Stimulated activated naive CD8-positive, alpha-beta T cell treated with anti-CD3 and anti-CD28 coated beads, Interleukin-15, amount 100 ng/mL, for 72 hours (primary cell): Measurements from ENCODE around the gene ERBB4.
"Not testable (repeated sequence)": the region's sequence is repeated elsewhere in the genome, so short reads cannot be mapped to it uniquely, and the experiment has no call there.

ENCODE experiments used
- ATAC-seq: fragments of 150-1000 bp; cut with Tn5 transposase; 2 replicates; pipeline ENCODE4 v1.10.0; 2021; ENCODE audit warnings: mild to moderate bottlenecking, moderate library complexity
- DNase-seq, 2 donors: peaks; one replicate each; pipeline ENCODE4 v3.0.0; 2021 to 2022
- H3K27ac Mint-ChIP-seq, 2 donors: one replicate each; pipeline ENCODE4 v1.8.0; 2022; ENCODE audit warnings: mild to moderate bottlenecking in 2 of 2, mixed read lengths in 2 of 2, moderate library complexity in 2 of 2
- H3K27me3 Mint-ChIP-seq: one replicate; pipeline ENCODE4 v1.8.0; 2022; ENCODE audit warnings: mixed read lengths
- H3K4me1 Mint-ChIP-seq: one replicate; pipeline ENCODE4 v1.8.0; 2022; ENCODE audit warnings: mild to moderate bottlenecking, mixed read lengths
- H3K4me3 Mint-ChIP-seq, 2 donors: one replicate each; pipeline ENCODE4 v1.8.0; 2022; ENCODE audit warnings: mild to moderate bottlenecking in 2 of 2, mixed read lengths in 2 of 2, moderate library complexity in 1 of 2
- H3K9me3 Mint-ChIP-seq, 2 donors: one replicate each; pipeline ENCODE4 v1.8.0; 2022; ENCODE audit warnings: mixed read lengths in 2 of 2

ERBB4 gene

DNA sequence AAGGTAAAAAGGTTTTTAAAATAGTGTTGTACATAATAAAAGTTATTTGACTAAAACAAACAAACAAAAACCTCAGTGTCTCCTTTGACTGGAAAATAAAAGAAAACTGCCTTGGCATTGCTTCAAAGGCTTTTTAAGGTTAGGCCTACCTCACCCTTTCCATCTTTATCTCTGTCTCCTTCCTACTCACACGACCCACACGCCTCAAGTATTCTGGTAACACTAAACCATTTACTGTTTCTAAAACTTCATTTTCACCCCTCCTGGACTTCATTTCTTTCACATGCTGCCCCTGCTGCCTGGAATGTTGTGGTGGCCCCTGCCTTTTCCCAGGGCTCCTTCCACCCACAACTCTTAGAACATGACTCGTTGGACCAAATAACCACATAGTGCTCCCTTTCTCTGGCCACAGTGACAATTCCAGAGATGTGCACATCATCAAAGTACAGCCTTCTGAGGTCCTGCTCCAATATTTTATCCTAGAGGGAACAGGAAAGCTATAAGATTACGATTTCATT lies 54.0 kb downstream of the ERBB4 start:
- no peaks in the 10 kb centered on the region for H3K9me3 Mint-ChIP-seq
- H3K27ac Mint-ChIP-seq = no peak overlapping the region
- no peak overlapping the region for H3K4me3 Mint-ChIP-seq
- DNase-seq (no peak), ATAC-seq (no peak)
- H3K4me1 Mint-ChIP-seq = no peaks in the 10 kb centered on the region
- H3K27me3 Mint-ChIP-seq = no peaks in the 10 kb centered on the region

DNA sequence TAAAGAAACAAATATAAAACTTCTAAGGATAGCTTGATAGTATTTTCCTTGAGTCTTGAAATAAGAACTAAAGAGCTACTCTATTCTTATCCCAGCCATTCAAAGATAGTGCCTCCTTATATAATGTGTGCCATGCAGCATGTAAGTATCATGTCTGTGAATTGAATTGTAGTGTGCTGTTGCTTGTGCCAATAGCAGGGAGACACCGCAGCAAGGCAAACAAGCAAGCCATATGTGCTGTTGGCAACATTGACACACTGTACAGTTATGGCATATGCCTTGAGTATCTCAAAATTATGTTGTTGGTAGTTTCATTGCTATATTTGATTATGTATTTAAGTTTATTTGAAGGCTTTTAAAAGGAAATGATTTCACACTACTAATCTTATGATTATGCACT lies 58.2 kb downstream of the ERBB4 start:
- H3K27me3 Mint-ChIP-seq = no peaks in the 10 kb centered on the region
- H3K27ac Mint-ChIP-seq = no peak overlapping the region
- H3K9me3 Mint-ChIP-seq = no peaks in the 10 kb centered on the region
- ATAC-seq (no peak), DNase-seq (no peak)
- no peak overlapping the region for H3K4me3 Mint-ChIP-seq
- H3K4me1 Mint-ChIP-seq = no peaks in the 10 kb centered on the region

DNA sequence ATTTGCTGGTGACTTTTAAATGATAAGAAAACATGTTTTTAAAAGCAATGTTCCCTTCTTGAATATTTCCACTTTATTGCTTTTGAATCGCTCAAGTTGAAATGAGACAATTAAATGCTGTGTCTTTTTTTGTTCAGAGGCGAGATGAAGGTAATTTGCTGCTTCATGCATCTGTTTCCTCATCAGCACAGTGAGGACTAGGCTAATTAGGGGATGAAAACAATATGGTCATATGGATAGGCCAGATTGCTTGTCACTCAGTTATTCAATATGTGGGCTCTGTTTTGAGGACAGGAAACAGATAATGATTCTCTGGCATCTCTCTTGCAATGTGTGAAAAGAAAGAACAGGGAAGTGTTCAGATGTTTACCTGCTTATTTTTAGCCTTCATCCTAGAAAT lies 61.0 kb downstream of the ERBB4 start:
- Mint-ChIP-seq H3K4me3 (no peak overlapping the region), H3K9me3 (peaks cover 0 to 4% of the 10 kb centered on the region in 2 donors), H3K4me1 (no peaks in the 10 kb centered on the region), H3K27me3 (no peaks in the 10 kb centered on the region), H3K27ac (no peak overlapping the region)
- ATAC-seq (no peak), DNase-seq (no peak)

DNA sequence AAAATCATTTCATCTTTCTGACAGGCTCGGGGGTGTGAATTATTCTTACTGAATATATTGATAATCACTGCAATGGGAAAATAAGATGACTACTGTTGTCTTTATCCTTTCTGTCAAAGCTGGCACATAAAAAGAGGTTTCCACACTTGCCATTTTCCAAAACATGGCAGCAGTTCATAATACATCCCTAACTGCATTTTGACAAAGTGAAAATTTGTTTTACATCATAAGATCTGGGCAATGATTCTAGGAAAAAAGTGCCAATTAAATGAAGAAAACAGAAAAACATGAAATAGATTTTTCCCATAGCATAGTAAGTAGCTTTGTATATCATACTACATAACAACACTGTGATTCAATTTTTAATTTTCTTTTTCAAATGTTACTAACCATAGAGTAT lies 65.4 kb downstream of the ERBB4 start:
- H3K4me1 Mint-ChIP-seq = no peaks in the 10 kb centered on the region
- no peak overlapping the region for H3K27ac Mint-ChIP-seq
- DNase-seq (no peak), ATAC-seq (no peak)
- no peak overlapping the region for H3K4me3 Mint-ChIP-seq
- peaks cover 0 to 4% of the 10 kb centered on the region in 2 donors for H3K9me3 Mint-ChIP-seq
- no peaks in the 10 kb centered on the region for H3K27me3 Mint-ChIP-seq

DNA sequence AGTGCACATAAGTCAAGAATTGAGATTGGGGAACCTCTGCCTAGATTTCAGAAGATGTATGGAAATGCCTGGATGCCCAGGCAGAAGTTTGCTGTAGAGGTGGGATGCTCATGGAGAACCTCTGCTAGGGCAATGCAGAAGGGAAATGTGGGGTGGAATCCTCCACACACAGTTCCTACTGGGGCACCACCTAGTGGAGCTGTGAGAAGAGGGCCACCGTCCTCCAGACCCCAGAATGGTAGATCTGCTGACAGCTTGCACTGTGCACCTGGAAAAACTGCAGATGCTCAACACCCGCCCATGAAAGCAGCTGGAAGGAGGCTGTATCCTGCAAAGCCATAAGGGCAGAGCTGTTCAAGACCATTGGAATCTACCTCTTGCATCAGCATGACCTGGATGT lies 71.1 kb downstream of the ERBB4 start:
- not testable (repeated sequence) for DNase-seq, H3K27ac Mint-ChIP-seq, H3K9me3 Mint-ChIP-seq, ATAC-seq, H3K4me3 Mint-ChIP-seq, H3K4me1 Mint-ChIP-seq, H3K27me3 Mint-ChIP-seq

DNA sequence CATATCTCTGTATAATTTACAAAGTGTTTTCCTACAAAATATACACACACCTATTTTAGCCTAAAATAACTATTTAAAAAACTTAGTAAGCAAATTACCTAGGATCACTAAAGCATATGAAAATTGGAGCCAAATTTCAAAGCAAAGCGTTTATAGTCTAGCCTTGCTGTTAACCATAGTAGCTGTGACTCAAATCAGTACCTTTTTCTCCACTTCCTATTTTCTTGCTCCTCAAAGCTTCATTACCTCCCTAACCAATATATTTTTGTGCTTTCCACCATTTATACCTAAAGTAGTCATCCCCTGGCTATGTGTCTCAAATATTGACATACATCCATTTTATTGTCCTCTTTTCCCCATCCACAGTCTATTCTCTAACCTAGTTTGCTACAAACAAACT lies 73.1 kb downstream of the ERBB4 start:
- H3K4me1 Mint-ChIP-seq = no peaks in the 10 kb centered on the region
- no peak overlapping the region for H3K4me3 Mint-ChIP-seq
- ATAC-seq (no peak), DNase-seq (no peak)
- H3K27me3 Mint-ChIP-seq = no peaks in the 10 kb centered on the region
- no peak overlapping the region for H3K27ac Mint-ChIP-seq
- H3K9me3 Mint-ChIP-seq = peaks cover 6 to 8% of the 10 kb centered on the region in 2 donors

DNA sequence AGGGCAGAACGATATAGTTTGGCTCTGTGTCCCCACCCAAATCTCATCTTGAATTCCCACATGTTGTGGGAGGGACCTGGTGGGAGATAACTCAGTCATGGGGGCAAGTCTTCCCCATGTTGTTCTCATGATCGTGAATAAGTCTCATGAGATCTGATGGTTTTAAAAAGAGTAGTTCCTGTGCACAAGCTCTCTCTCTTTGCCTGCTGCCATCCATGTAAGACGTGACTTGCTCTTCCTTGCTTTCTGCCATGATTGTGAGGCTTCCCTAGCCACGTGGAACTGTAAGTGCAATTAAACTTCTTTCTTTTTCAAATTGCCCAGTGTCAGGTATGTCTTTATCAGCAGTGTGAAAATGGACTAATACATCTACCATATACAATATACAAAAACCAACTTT lies 76.9 kb downstream of the ERBB4 start:
- ATAC-seq, DNase-seq, H3K27me3 Mint-ChIP-seq, H3K4me3 Mint-ChIP-seq, H3K4me1 Mint-ChIP-seq: not testable (repeated sequence)
- Mint-ChIP-seq H3K9me3 (peaks cover 8 to 15% of the 10 kb centered on the region in 2 donors), H3K27ac (peak overlapping the region in 1 of 2 donors; percentile 36)

DNA sequence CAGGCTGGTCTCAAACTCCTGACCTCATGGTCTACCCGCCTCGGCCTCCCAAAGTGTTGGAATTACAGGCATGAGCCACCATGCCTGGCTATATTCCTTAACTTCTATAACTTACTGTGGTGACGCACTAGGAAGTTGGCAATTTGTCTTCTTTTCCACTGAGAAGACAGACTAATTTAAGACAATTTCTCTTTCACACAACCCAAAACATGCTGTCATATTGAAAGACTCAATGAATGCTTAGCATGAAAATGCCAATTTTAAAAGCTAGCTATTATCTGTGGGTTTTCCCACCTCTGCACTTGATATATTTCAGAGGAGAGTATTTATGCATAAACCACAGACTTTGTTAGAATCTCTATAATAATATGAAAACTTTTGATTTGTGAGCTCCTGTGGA lies 84.5 kb downstream of the ERBB4 start:
- DNase-seq = no peak
- no peaks in the 10 kb centered on the region for H3K4me1 Mint-ChIP-seq
- no peak overlapping the region for H3K4me3 Mint-ChIP-seq
- ATAC-seq = no peak
- H3K9me3 Mint-ChIP-seq = peaks cover 0 to 5% of the 10 kb centered on the region in 2 donors
- H3K27me3 Mint-ChIP-seq = no peaks in the 10 kb centered on the region
- H3K27ac Mint-ChIP-seq = no peak overlapping the region

DNA sequence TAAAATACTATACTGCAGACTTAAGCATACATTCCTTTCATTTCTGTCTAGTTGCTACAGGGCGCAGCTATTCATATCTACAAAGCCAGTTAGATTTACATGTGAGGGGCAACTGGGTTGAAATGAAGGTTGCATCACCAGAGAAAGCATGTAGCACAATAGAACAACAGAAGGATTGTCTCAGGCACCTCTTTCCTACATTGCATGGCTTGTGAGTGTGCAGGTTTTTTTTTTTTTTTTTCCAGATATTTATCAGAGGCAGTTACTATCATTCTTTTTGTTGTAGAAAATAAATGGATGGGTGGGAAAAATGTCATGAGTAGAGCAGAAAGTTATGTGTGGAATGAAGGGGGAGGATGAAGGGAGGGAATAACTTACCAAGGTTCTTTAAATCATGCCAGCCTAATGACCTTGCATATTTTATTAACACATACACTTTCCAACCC lies 86.8 kb downstream of the ERBB4 start:
- H3K27me3 Mint-ChIP-seq = no peaks in the 10 kb centered on the region
- no peak overlapping the region for H3K27ac Mint-ChIP-seq
- H3K9me3 Mint-ChIP-seq = no peaks in the 10 kb centered on the region
- no peak for ATAC-seq
- DNase-seq = no peak
- H3K4me3 Mint-ChIP-seq = no peak overlapping the region
- no peaks in the 10 kb centered on the region for H3K4me1 Mint-ChIP-seq

DNA sequence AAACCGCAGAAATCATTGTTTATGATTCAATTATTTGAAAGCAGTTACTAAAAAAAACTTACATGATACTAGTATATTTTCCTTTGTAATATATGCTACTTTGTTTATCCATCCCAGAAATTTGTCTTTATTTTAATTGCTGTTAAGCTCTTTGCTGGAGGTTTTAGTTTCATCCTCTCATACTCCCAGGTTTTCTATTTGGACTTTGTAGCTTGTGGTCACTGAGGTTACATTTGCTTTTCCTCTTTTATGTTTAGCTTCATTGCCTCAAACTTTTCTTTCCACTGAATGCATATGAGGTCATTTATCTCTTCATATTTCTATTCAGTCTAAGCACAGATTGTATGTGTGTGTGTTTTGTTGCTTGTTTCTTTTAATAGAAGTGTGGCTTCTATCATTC lies 89.9 kb downstream of the ERBB4 start:
- Mint-ChIP-seq H3K27ac (no peak overlapping the region), H3K4me3 (no peak overlapping the region), H3K27me3 (no peaks in the 10 kb centered on the region), H3K4me1 (no peaks in the 10 kb centered on the region), H3K9me3 (no peaks in the 10 kb centered on the region)
- DNase-seq (no peak), ATAC-seq (no peak)

DNA sequence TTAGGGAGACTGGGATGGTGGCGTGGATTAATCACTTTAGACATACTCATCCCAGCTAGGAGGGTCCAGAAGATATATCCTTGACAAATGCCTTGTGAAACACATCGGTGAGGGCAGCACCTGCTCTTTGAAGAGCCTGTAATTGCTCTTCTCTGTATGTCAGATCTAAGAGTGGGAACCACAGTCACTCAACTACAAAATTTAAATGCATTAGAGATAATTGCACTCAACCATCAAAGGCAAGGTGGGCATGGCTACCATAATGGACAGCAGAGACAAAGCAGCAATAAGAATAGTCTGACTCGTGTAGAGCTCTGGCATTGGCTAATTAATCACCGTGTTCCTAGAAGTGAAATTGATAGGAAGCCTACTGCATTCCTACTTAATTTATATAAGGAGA lies 96.8 kb downstream of the ERBB4 start:
- Mint-ChIP-seq H3K9me3 (peaks cover 17 to 18% of the 10 kb centered on the region in 2 donors), H3K4me3 (no peak overlapping the region), H3K27me3 (no peaks in the 10 kb centered on the region), H3K27ac (no peak overlapping the region), H3K4me1 (no peaks in the 10 kb centered on the region)
- ATAC-seq (no peak), DNase-seq (no peak)

DNA sequence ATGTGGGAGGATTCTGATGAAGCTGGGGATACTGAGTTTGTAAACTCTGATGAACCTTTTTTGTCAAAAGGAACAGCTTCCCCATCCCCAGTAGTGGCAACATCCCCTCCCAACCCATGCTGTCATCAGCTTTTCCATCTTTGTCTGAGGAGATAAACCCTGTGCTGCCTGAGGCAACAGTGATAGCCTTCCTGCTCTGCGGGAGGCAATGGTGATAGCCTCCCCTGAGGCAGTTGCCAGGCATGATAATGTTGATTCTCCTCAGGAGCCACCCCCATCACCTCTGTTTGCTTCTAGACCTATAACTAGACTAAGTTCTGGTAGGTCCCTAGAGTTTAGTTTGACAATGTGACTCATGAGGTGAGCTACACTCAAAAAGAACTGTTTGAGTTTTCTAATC lies 97.5 kb downstream of the ERBB4 start:
- no peaks in the 10 kb centered on the region for H3K4me1 Mint-ChIP-seq
- ATAC-seq (no peak), DNase-seq (no peak)
- no peaks in the 10 kb centered on the region for H3K27me3 Mint-ChIP-seq
- H3K9me3 Mint-ChIP-seq = peaks cover 17 to 18% of the 10 kb centered on the region in 2 donors
- H3K4me3 Mint-ChIP-seq = no peak overlapping the region
- H3K27ac Mint-ChIP-seq = no peak overlapping the region

DNA sequence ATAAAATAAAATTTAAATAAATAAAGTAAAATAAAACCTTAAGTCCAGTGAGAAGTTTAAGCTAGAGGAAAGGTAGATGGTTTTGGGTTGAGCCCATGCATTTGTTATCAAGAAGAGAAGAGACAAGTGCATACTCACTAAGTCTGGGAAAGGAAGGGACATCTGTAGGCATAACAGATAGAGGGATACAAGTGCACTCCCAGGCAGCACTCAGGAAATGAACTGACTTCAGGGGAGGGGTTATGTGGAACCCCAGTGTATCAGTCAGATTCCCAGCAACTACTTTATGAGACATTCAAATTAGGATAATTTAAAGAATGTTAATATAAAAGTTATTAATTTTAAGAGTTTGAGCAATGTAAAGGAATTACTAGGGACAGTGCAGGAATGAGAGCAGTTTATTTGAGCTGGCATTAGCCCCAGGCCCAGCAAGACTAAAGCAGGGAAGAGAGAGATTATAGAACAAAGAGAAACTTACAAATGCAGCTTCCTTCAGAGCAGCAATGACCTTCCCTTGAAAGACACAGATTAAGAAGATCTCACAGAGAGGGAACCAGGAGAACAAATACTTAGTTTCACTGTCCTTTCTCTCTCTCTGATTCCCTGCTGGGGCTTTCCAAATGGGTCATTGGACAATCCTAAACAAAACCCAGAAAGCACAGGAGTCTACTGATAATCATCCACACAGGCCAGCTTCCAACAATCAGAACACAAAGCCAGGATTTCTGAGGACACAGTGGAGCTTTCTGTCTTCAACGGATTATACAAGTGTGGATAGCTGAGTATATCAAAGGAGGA lies 109.7 kb downstream of the ERBB4 start:
- no peaks in the 10 kb centered on the region for H3K4me1 Mint-ChIP-seq
- peaks cover 0 to 4% of the 10 kb centered on the region in 2 donors for H3K9me3 Mint-ChIP-seq
- H3K27ac Mint-ChIP-seq = no peak overlapping the region
- ATAC-seq (no peak), DNase-seq (no peak)
- no peak overlapping the region for H3K4me3 Mint-ChIP-seq
- H3K27me3 Mint-ChIP-seq = no peaks in the 10 kb centered on the region

DNA sequence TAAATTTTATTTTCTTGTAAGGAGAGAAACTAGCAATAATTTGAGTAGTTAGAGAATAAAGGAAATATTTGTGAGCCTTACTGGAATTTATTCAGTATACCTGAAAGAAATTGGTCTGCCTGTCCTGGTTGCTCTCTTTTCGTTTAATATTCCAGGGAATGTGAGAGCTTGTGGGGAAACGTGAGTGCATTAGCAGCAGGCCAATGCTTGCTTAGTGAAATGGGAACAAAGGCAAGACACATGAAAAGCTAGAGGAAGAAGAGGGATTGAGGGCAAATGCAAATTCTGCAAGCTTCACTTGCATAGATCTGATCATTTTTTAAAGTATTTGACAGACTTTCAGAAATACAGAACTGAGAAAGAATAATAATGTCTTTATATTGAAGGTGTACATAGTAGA lies 111.0 kb downstream of the ERBB4 start:
- Mint-ChIP-seq H3K27ac (no peak overlapping the region), H3K9me3 (peaks cover 0 to 4% of the 10 kb centered on the region in 2 donors), H3K27me3 (no peaks in the 10 kb centered on the region), H3K4me3 (no peak overlapping the region), H3K4me1 (no peaks in the 10 kb centered on the region)
- ATAC-seq (no peak), DNase-seq (no peak)

DNA sequence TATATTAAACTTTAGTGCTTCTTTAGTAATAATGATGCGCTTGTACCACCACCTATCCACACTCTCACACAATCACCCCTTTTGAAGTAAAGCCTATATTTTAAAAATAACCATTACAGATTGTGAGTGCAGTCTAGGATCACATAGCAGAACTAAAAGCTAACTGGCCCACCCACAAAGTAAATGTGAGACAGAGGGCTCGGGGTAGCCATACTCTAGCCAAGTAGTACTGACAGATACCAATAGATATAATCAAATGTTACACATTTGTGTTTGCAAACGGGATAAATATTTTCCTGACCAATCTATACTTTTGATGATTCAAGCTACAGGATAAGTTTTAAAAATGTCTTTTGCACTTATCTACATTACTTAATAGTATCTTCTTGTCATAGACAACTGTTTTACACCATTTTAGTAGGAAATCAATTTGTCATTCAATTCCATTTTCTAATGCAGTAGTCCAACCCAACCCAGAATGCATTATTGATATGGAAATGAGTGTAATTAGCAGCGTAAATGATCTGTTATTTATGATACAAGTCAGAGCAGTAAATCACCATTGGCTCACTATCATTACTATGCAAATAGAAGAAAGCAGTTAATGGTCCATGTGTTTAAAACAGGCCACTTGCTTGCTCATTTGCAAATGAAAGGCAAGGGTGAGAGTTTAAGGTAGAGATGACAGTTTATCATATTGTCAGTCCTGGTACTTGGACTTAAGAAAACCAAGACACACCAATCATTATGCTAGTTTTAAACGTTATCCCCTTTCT lies 111.8 kb downstream of the ERBB4 start:
- Mint-ChIP-seq H3K27me3 (no peaks in the 10 kb centered on the region), H3K9me3 (peaks cover 0 to 4% of the 10 kb centered on the region in 2 donors), H3K4me1 (no peaks in the 10 kb centered on the region), H3K4me3 (no peak overlapping the region), H3K27ac (no peak overlapping the region)
- ATAC-seq (no peak), DNase-seq (no peak)

DNA sequence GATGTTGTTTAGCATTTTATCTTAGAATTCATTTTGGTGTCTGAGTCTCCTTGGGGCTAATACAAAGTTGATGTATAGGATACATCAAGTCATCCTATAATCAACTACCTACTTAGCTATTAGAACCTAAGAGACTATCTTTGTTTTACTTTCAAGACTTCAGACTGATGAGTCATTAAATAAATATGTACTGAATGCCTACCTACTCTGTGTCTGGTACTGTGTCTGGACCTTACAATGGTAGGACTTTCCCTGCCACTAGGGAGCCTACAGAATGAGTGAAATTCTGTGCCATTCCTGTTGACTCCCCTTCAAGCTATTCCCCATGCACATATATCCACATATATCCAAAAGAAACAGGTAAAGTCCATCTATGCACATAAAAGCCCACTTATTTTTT lies 114.5 kb downstream of the ERBB4 start:
- no peaks in the 10 kb centered on the region for H3K9me3 Mint-ChIP-seq
- ATAC-seq (no peak), DNase-seq (no peak)
- no peaks in the 10 kb centered on the region for H3K27me3 Mint-ChIP-seq
- no peak overlapping the region for H3K27ac Mint-ChIP-seq
- no peak overlapping the region for H3K4me3 Mint-ChIP-seq
- no peaks in the 10 kb centered on the region for H3K4me1 Mint-ChIP-seq
